Stimulated activated naive CD8-positive, alpha-beta T cell treated with anti-CD3 and anti-CD28 coated beads, Interleukin-15, Interleukin-2, amounts not matched to agents 100 ng/mL and 50 ng/mL, for 24 hours (primary cell): ENCODE measurements around the gene TWIST2.

ENCODE experiments used
- H3K27ac Mint-ChIP-seq: one replicate; pipeline ENCODE4 v1.8.0; 2021; ENCODE audit warnings: mild to moderate bottlenecking, mixed read lengths
- H3K27me3 Mint-ChIP-seq: one replicate; pipeline ENCODE4 v1.8.0; 2021; ENCODE audit warnings: mixed read lengths
- H3K36me3 Mint-ChIP-seq: one replicate; pipeline ENCODE4 v1.8.0; 2021; ENCODE audit warnings: low read depth, mixed read lengths
- H3K4me1 Mint-ChIP-seq: one replicate; pipeline ENCODE4 v1.8.0; 2021; ENCODE audit warnings: low read depth, mixed read lengths
- H3K4me3 Mint-ChIP-seq: one replicate; pipeline ENCODE4 v1.8.0; 2021; ENCODE audit warnings: mild to moderate bottlenecking, mixed read lengths
- H3K9me3 Mint-ChIP-seq: one replicate; pipeline ENCODE4 v1.8.0; 2021; ENCODE audit warnings: mixed read lengths

TWIST2 gene

GRCh38 chr2:238941262-238941792 is 93.4 kb downstream of the TWIST2 start:
- Mint-ChIP-seq H3K36me3 (no peaks in the 10 kb centered on the region), H3K9me3 (no peaks in the 10 kb centered on the region), H3K27me3 (peaks cover 6% of the 10 kb centered on the region), H3K4me1 (no peaks in the 10 kb centered on the region), H3K4me3 (no peak overlapping the region), H3K27ac (no peak overlapping the region)

GRCh38 chr2:238942080-238942725 is 94.3 kb downstream of the TWIST2 start:
- H3K27me3 Mint-ChIP-seq = peaks cover 6% of the 10 kb centered on the region
- H3K4me3 Mint-ChIP-seq = no peak overlapping the region
- no peaks in the 10 kb centered on the region for H3K36me3 Mint-ChIP-seq
- H3K27ac Mint-ChIP-seq = no peak overlapping the region
- no peaks in the 10 kb centered on the region for H3K4me1 Mint-ChIP-seq
- H3K9me3 Mint-ChIP-seq = no peaks in the 10 kb centered on the region

- no peak overlapping the region for H3K27ac Mint-ChIP-seq
Observed at GRCh38 chr2:238942726-238943300, 94.9 kb downstream of the TWIST2 start.

GRCh38 chr2:238943338-238944067 is 95.6 kb downstream of the TWIST2 start:
- no peak overlapping the region for H3K4me3 Mint-ChIP-seq
- H3K9me3 Mint-ChIP-seq = no peaks in the 10 kb centered on the region
- peaks cover 3% of the 10 kb centered on the region for H3K4me1 Mint-ChIP-seq
- H3K27ac Mint-ChIP-seq = no peak overlapping the region
- no peaks in the 10 kb centered on the region for H3K36me3 Mint-ChIP-seq
- H3K27me3 Mint-ChIP-seq = peaks cover 6% of the 10 kb centered on the region

More at GRCh38 chr2:238942726-238943300, 94.9 kb downstream of the TWIST2 start:
- H3K4me1 Mint-ChIP-seq = no peaks in the 10 kb centered on the region
- H3K4me3 Mint-ChIP-seq = no peak overlapping the region
- H3K9me3 Mint-ChIP-seq = no peaks in the 10 kb centered on the region
- H3K36me3 Mint-ChIP-seq = no peaks in the 10 kb centered on the region
- H3K27me3 Mint-ChIP-seq = peaks cover 6% of the 10 kb centered on the region

GRCh38 chr2:238945433-238946150 is 97.7 kb downstream of the TWIST2 start:
- Mint-ChIP-seq H3K27me3 (peaks cover 6% of the 10 kb centered on the region), H3K36me3 (no peaks in the 10 kb centered on the region), H3K4me3 (no peak overlapping the region), H3K9me3 (no peaks in the 10 kb centered on the region), H3K27ac (no peak overlapping the region), H3K4me1 (peaks cover 3% of the 10 kb centered on the region)

- H3K9me3 Mint-ChIP-seq = no peaks in the 10 kb centered on the region
- no peaks in the 10 kb centered on the region for H3K36me3 Mint-ChIP-seq
- peaks cover 3% of the 10 kb centered on the region for H3K4me1 Mint-ChIP-seq
- H3K27ac Mint-ChIP-seq = no peak overlapping the region
- H3K4me3 Mint-ChIP-seq = no peak overlapping the region
- H3K27me3 Mint-ChIP-seq = peaks cover 7% of the 10 kb centered on the region
Observed at GRCh38 chr2:238946318-238947242, 98.7 kb downstream of the TWIST2 start.

GRCh38 chr2:238947243-238947760 is 99.4 kb downstream of the TWIST2 start:
- no peaks in the 10 kb centered on the region for H3K9me3 Mint-ChIP-seq
- no peak overlapping the region for H3K4me3 Mint-ChIP-seq
- H3K36me3 Mint-ChIP-seq = no peaks in the 10 kb centered on the region
- H3K4me1 Mint-ChIP-seq = peaks cover 3% of the 10 kb centered on the region
- H3K27me3 Mint-ChIP-seq = peaks cover 9% of the 10 kb centered on the region
- H3K27ac Mint-ChIP-seq = no peak overlapping the region

- peaks cover 8% of the 10 kb centered on the region for H3K27me3 Mint-ChIP-seq
Observed at GRCh38 chr2:238947920-238948710, 100.2 kb downstream of the TWIST2 start.

GRCh38 chr2:238948765-238949641 is 101.1 kb downstream of the TWIST2 start:
- H3K4me1 Mint-ChIP-seq = peaks cover 3% of the 10 kb centered on the region
- no peak overlapping the region for H3K4me3 Mint-ChIP-seq
- H3K9me3 Mint-ChIP-seq = no peaks in the 10 kb centered on the region
- no peak overlapping the region for H3K27ac Mint-ChIP-seq
- H3K36me3 Mint-ChIP-seq = no peaks in the 10 kb centered on the region
- H3K27me3 Mint-ChIP-seq = peaks cover 6% of the 10 kb centered on the region

More at GRCh38 chr2:238947920-238948710, 100.2 kb downstream of the TWIST2 start:
- Mint-ChIP-seq H3K36me3 (no peaks in the 10 kb centered on the region), H3K4me3 (no peak overlapping the region), H3K4me1 (peaks cover 3% of the 10 kb centered on the region), H3K27ac (no peak overlapping the region), H3K9me3 (no peaks in the 10 kb centered on the region)

GRCh38 chr2:238949710-238950345 is 101.9 kb downstream of the TWIST2 start:
- Mint-ChIP-seq H3K36me3 (no peaks in the 10 kb centered on the region), H3K27ac (no peak overlapping the region), H3K27me3 (peaks cover 12% of the 10 kb centered on the region), H3K9me3 (no peaks in the 10 kb centered on the region), H3K4me1 (peaks cover 3% of the 10 kb centered on the region), H3K4me3 (no peak overlapping the region)

GRCh38 chr2:238950551-238950950 is 102.7 kb downstream of the TWIST2 start:
- no peak overlapping the region for H3K4me3 Mint-ChIP-seq
- H3K27ac Mint-ChIP-seq = no peak overlapping the region
- H3K27me3 Mint-ChIP-seq = peaks cover 17% of the 10 kb centered on the region
- H3K4me1 Mint-ChIP-seq = peaks cover 3% of the 10 kb centered on the region
- H3K9me3 Mint-ChIP-seq = no peaks in the 10 kb centered on the region
- H3K36me3 Mint-ChIP-seq = no peaks in the 10 kb centered on the region

GRCh38 chr2:238952261-238952919 is 104.5 kb downstream of the TWIST2 start:
- no peak overlapping the region for H3K4me3 Mint-ChIP-seq
- H3K27me3 Mint-ChIP-seq = peaks cover 34% of the 10 kb centered on the region
- H3K27ac Mint-ChIP-seq = no peak overlapping the region
- H3K4me1 Mint-ChIP-seq = peaks cover 3% of the 10 kb centered on the region
- H3K36me3 Mint-ChIP-seq = no peaks in the 10 kb centered on the region
- no peaks in the 10 kb centered on the region for H3K9me3 Mint-ChIP-seq
